Measurements from ENCODE around the gene NLRP8.
"Not testable (repeated sequence)": the region's sequence is repeated elsewhere in the genome, so short reads cannot be mapped to it uniquely, and the experiment has no call there.

NLRP8 gene

GRCh38 chr19:55973982-55974381 is 26.4 kb downstream of the NLRP8 start:
- no peak for DNase-seq (ENCODE audit: low read depth in 2 of 2)

GRCh38 chr19:55980415-55980814 is 32.8 kb downstream of the NLRP8 start:
- no peak for DNase-seq (ENCODE audit: low read depth in 2 of 2)

GRCh38 chr19:55985254-55985653 is 37.6 kb downstream of the NLRP8 start:
- DNase-seq (ENCODE audit: low read depth in 2 of 2): no peak

GRCh38 chr19:55986487-55986886 is 38.9 kb downstream of the NLRP8 start, which contains the start of gene NLRP5:
Gene NLRP5 (plus strand): TSS chr19:55986775.
- no peak for DNase-seq (ENCODE audit: low read depth in 2 of 2)

GRCh38 chr19:55990831-55991230 is 43.2 kb downstream of the NLRP8 start:
- no peak for DNase-seq (ENCODE audit: low read depth in 2 of 2)

GRCh38 chr19:55993492-55993891 is 45.9 kb downstream of the NLRP8 start:
- DNase-seq (ENCODE audit: low read depth in 2 of 2): no peak

GRCh38 chr19:56014765-56015164 is 67.1 kb downstream of the NLRP8 start:
- no peak for DNase-seq (ENCODE audit: low read depth in 2 of 2)

- no peak for DNase-seq (ENCODE audit: low read depth in 2 of 2)
These were observed 68.1 kb downstream of the NLRP8 start for GRCh38 chr19:56015756-56016155.

GRCh38 chr19:56019325-56019724 is 71.7 kb downstream of the NLRP8 start:
- not testable (repeated sequence) for DNase-seq (ENCODE audit: low read depth in 2 of 2)

GRCh38 chr19:56020355-56020975 is 72.8 kb downstream of the NLRP8 start:
- DNase-seq (ENCODE audit: low read depth in 2 of 2): not testable (repeated sequence)

GRCh38 chr19:56026769-56027168 is 79.1 kb downstream of the NLRP8 start:
- no peak for DNase-seq (ENCODE audit: low read depth in 2 of 2)

All from stimulated activated CD4-positive, alpha-beta T cell treated with anti-CD3 and anti-CD28 coated beads, Interleukin-1b, Interleukin-23, amount 100 ng/mL, for 4 hours (primary cell).